ENCODE results near the gene RHAG.
"Not testable (repeated sequence)": the region's sequence is repeated elsewhere in the genome, so short reads cannot be mapped to it uniquely, and the experiment has no call there.

DNA sequence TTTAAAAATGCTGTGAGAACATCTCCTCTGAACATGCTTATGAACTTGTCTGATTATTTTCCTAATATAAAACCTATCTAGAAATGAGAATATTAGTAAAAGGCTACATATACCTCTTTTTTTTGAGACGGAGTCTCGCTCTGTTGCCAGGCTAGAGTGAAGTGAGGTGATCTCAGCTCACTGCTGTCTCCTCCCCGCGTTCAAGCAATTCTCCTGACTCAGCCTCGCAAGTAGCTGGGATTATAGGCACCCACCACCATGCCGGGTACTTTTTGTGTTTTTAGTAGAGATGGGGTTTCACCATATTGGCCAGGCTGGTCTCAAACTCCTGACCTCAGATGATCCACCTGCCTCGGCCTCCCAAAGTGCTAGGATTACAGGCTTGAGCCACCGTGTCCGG, 28.4 kb downstream of the RHAG start:
- not testable (repeated sequence) for TF ChIP-seq CTCF (IDR thresholded peaks at IDR 0.05); POLR2A (IDR thresholded peaks at IDR 0.05); POLR2AphosphoS5 (IDR thresholded peaks at IDR 0.05; ENCODE audit: insufficient read depth in 1 of 2, low read depth in 1 of 2)
